GM23248 (cell line): ENCODE measurements around the gene DNMT1. TPM values are rescaled to one million over a fixed set of nuclear protein-coding genes. Genes with fewer than 3 reads are reported as not detected.

Experiments used
- DNase-seq: peaks from one replicate; pipeline ENCODE4 v3.0.0-alpha.2; 2015
- H2AFZ ChIP-seq: fragments of 200-600 bp; sonication (generic); 2 replicates; pipeline ENCODE4 v1.6.1; 2016; ENCODE audit warnings: antibody characterized with exemption
- H3F3A ChIP-seq: fragments of 200-600 bp; sonication (generic); 2 replicates; pipeline ENCODE4 v1.6.1; 2016; ENCODE audit warnings: mild to moderate bottlenecking, antibody characterized with exemption, mixed run types; ENCODE audit not compliant: insufficient read depth
- H3K27ac ChIP-seq: fragments of 200-600 bp; sonication (generic); 2 replicates; pipeline ENCODE4 v1.5.1; 2016; ENCODE audit warnings: mild to moderate bottlenecking
- H3K27me3 ChIP-seq: fragments of 200-600 bp; sonication (generic); replicated peaks from 2 replicates; pipeline ENCODE4 v1.6.1; 2016; ENCODE audit warnings: mild to moderate bottlenecking; ENCODE audit not compliant: insufficient read depth
- H3K36me3 ChIP-seq: fragments of 200-600 bp; sonication (generic); 2 replicates; pipeline ENCODE4 v1.6.1; 2016; ENCODE audit warnings: low read depth, mild to moderate bottlenecking
- H3K4me1 ChIP-seq: fragments of 200-600 bp; sonication (generic); 2 replicates; pipeline ENCODE4 v1.6.1; 2016; ENCODE audit warnings: mild to moderate bottlenecking; ENCODE audit not compliant: insufficient read depth
- H3K4me2 ChIP-seq: fragments of 200-600 bp; sonication (generic); one replicate; pipeline ENCODE4 v1.6.1; 2016; ENCODE audit warnings: mild to moderate bottlenecking; ENCODE audit not compliant: unreplicated experiment
- H3K4me3 ChIP-seq: fragments of 200-600 bp; sonication (generic); 2 replicates; pipeline ENCODE4 v1.5.1; 2016; ENCODE audit warnings: mild to moderate bottlenecking
- H3K79me2 ChIP-seq: fragments of 200-600 bp; sonication (generic); 2 replicates; pipeline ENCODE4 v1.6.1; 2016; ENCODE audit warnings: mild to moderate bottlenecking; ENCODE audit not compliant: insufficient read depth
- H3K9ac ChIP-seq: fragments of 200-600 bp; sonication (generic); 2 replicates; pipeline ENCODE4 v1.6.1; 2016; ENCODE audit warnings: mild to moderate bottlenecking
- H3K9me2 ChIP-seq: fragments of 200-600 bp; sonication (generic); 2 replicates; pipeline ENCODE4 v1.6.1; 2016; ENCODE audit warnings: mixed run types, mild to moderate bottlenecking, moderate library complexity; ENCODE audit not compliant: insufficient read depth
- H3K9me3 ChIP-seq: fragments of 200-600 bp; sonication (generic); one replicate; pipeline ENCODE4 v1.6.1; 2017; ENCODE audit warnings: low read depth
- H4K20me1 ChIP-seq: fragments of 200-600 bp; sonication (generic); 2 replicates; pipeline ENCODE4 v1.6.0; 2016; ENCODE audit not compliant: insufficient read depth
- EZH2 ChIP-seq: fragments of 200-600 bp; sonication (generic); IDR thresholded peaks from 2 replicates; pipeline ENCODE4 v1.6.1; 2018; ENCODE audit warnings: antibody characterized with exemption, mild to moderate bottlenecking; ENCODE audit not compliant: insufficient read depth, poor library complexity, severe bottlenecking
- EZH2phosphoT487 ChIP-seq: fragments of 200-600 bp; sonication (generic); IDR thresholded peaks from 2 replicates; pipeline ENCODE4 v1.6.1; 2018; ENCODE audit warnings: antibody characterized with exemption, moderate library complexity, mild to moderate bottlenecking, low read depth; ENCODE audit not compliant: insufficient read depth
- WGBS, 2 experiments: methylation state at CpG; one replicate each; pipeline ENCODE4 v1.1.6; 2015 to 2017; ENCODE audit warnings: low lambda C conversion rate in 2 of 2, low coverage in 1 of 2; ENCODE audit errors: missing lambda C conversion rate in 2 of 2; 5-methylcytosine and 5-hydroxymethylcytosine counted together
- in situ Hi-C: fragments of 300-500 bp; cut with MboI; formaldehyde crosslinking; loops from 2 replicates; pipeline ENCODE4 v1.15.0; 2020
- polyA plus RNA-seq: library from polyadenylated mRNA; unstranded; fragments of >200 nt; fragmentation: Nextera tagmentation; extraction: Ambion mirVana; gene quantifications from 2 replicates; pipeline ENCODE4 v1.2.1, GENCODE V29; 2016
- total RNA-seq: library from RNA; depleted of rRNA; stranded (reverse); fragments of >200 nt; shearing (Covaris generic); gene quantifications from 2 replicates; pipeline ENCODE4 v1.2.3, GENCODE V29; 2014

Gene DNMT1
- total and polyA plus RNA-seq, 2 experiments from 2014 or later, result 57.5 to 101 TPM

- in situ Hi-C loops, result no loop called here
- H3K27ac ChIP-seq, result no peak overlapping the region
- no peaks in the 10 kb centered on the region for H3K9me2 ChIP-seq
- H3K79me2 ChIP-seq, result no peaks in the 10 kb centered on the region
- H2AFZ ChIP-seq, result no peak overlapping the region
- TF ChIP-seq EZH2 (no peak), EZH2phosphoT487 (no peak)
- no peak overlapping the region for H3K9ac ChIP-seq
- H3K4me3 ChIP-seq, result no peak overlapping the region
- H3F3A ChIP-seq, result no peaks in the 10 kb centered on the region
- H3K9me3 ChIP-seq, result no peaks in the 10 kb centered on the region
- H3K36me3 ChIP-seq, result peaks cover 31% of the 10 kb centered on the region; the same call in 1 of the 2 replicates
- DNase-seq, result no peak
- no peaks in the 10 kb centered on the region for H3K4me1 ChIP-seq
- 94 to 99% methylated on average over 10 of the region's 10 CpGs for WGBS, 2 experiments
- no peaks in the 10 kb centered on the region for H3K27me3 ChIP-seq
- no peak overlapping the region for H3K4me2 ChIP-seq
- no peaks in the 10 kb centered on the region for H4K20me1 ChIP-seq
These were observed 50.4 kb downstream of the DNMT1 start for GRCh38 chr19:10144361-10144760.

GRCh38 chr19:10143681-10144080 lies 51.1 kb downstream of the DNMT1 start:
- WGBS, 2 experiments, result 99% methylated on average over 11 of the region's 11 CpGs
- no peaks in the 10 kb centered on the region for H3K9me3 ChIP-seq

DNA sequence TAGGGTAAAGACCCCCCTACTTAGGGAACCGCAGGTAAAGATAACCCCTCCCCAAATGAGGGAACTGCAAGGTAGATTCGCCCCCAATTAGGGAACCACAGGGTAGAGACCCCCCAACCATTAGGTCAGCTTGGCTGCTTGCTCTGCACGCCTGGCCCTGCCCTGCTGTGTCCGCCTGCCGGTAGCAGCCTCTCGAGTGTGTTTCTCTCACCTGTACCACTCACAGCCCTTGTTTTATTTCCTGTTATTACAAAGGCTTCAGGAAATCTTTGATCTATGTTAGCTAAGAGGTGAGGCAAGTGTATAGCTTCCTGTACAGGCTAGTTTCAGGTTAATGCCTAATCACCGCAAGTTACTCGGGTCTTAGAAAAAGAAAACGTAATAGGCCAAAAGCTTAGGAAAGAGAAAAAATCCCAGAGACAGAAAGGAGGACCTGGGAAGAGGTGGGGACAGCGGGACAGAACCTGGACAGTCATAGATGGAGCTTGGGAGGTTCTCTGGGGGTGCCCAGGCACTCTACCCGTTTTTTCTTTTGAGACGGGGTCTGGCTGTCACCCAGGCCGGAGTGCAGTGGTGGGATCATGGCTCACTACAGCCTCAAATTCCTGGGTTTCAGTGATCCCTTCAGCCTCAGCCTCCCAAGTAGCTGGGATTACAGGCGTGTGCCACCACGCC lies 51.9 kb downstream of the DNMT1 start:
- H3K27ac ChIP-seq, result no peak overlapping the region
- H3K79me2 ChIP-seq, result no peaks in the 10 kb centered on the region
- H3K4me3 ChIP-seq, result no peak overlapping the region
- no peak overlapping the region for H2AFZ ChIP-seq
- no peak overlapping the region for H3K4me2 ChIP-seq
- DNase-seq, result no peak
- TF ChIP-seq EZH2 (no peak), EZH2phosphoT487 (no peak)
- no peaks in the 10 kb centered on the region for H3K9me3 ChIP-seq
- H4K20me1 ChIP-seq, result no peaks in the 10 kb centered on the region
- no peaks in the 10 kb centered on the region for H3F3A ChIP-seq
- H3K27me3 ChIP-seq, result no peaks in the 10 kb centered on the region
- in situ Hi-C loops, result no loop called here
- H3K9ac ChIP-seq, result no peak overlapping the region
- peaks cover 31% of the 10 kb centered on the region; the same call in 1 of the 2 replicates for H3K36me3 ChIP-seq
- no peaks in the 10 kb centered on the region for H3K9me2 ChIP-seq
- H3K4me1 ChIP-seq, result no peaks in the 10 kb centered on the region
- 80 to 83% methylated on average over 15 of the region's 15 CpGs for WGBS, 2 experiments

More at GRCh38 chr19:10143681-10144080, 51.1 kb downstream of the DNMT1 start:
- Histone ChIP-seq H3K4me3 (no peak overlapping the region), H4K20me1 (no peaks in the 10 kb centered on the region), H3K9ac (no peak overlapping the region), H2AFZ (no peak overlapping the region), H3K4me1 (no peaks in the 10 kb centered on the region), H3K27ac (no peak overlapping the region), H3K79me2 (no peaks in the 10 kb centered on the region), H3F3A (no peaks in the 10 kb centered on the region), H3K4me2 (no peak overlapping the region), H3K9me2 (no peaks in the 10 kb centered on the region), H3K36me3 (peaks cover 31% of the 10 kb centered on the region; the same call in 1 of the 2 replicates), H3K27me3 (no peaks in the 10 kb centered on the region)
- in situ Hi-C loops, result no loop called here
- no peak for TF ChIP-seq EZH2
- no peak for TF ChIP-seq EZH2phosphoT487
- DNase-seq, result no peak

DNA sequence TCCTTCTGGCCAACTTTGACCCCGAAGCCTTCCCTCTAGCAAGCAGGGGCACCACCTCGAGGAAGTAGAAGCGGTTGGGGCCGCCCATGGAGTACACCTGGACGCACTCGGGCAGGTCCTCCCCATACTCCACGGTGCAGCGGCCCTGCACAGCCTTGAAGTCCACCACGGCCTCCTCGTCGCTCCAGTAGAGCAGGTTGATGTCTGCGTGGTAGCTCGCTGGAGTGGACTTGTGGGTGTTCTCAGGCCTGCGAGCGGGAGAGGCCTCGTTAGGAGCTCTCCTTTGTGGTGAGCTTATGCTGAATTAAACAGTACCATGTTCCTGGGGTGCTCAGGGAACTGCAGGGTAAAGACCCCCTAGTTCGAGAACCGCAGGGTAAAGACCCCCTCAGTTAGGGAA lies 52.8 kb downstream of the DNMT1 start:
- no peak overlapping the region for H3K4me2 ChIP-seq
- no peaks in the 10 kb centered on the region for H3F3A ChIP-seq
- DNase-seq, result no peak
- H3K4me3 ChIP-seq, result no peak overlapping the region
- no peak for TF ChIP-seq EZH2
- TF ChIP-seq EZH2phosphoT487, result no peak
- no peaks in the 10 kb centered on the region for H3K79me2 ChIP-seq
- WGBS, 2 experiments, result 97 to 98% methylated on average over 18 of the region's 18 CpGs
- H3K27ac ChIP-seq, result no peak overlapping the region
- H3K36me3 ChIP-seq, result peaks cover 31% of the 10 kb centered on the region; the same call in 1 of the 2 replicates
- no peaks in the 10 kb centered on the region for H4K20me1 ChIP-seq
- H3K9ac ChIP-seq, result no peak overlapping the region
- no peaks in the 10 kb centered on the region for H3K9me3 ChIP-seq
- in situ Hi-C loops, result no loop called here
- H3K4me1 ChIP-seq, result no peaks in the 10 kb centered on the region
- H3K27me3 ChIP-seq, result no peaks in the 10 kb centered on the region
- H3K9me2 ChIP-seq, result no peaks in the 10 kb centered on the region
- no peak overlapping the region for H2AFZ ChIP-seq
